GM21576 (cell line): ENCODE measurements around the gene FGF12.

ENCODE experiments used
- ATAC-seq: cut with Tn5 transposase; IDR thresholded peaks from one replicate; pipeline ENCODE4 v1.9.1; 2021; ENCODE audit warnings: mild to moderate bottlenecking, moderate library complexity; ENCODE audit not compliant: unreplicated experiment

Gene FGF12

GRCh38 chr3:192505731-192506130, 221.6 kb downstream of the FGF12 start:
- no peak for ATAC-seq

DNA sequence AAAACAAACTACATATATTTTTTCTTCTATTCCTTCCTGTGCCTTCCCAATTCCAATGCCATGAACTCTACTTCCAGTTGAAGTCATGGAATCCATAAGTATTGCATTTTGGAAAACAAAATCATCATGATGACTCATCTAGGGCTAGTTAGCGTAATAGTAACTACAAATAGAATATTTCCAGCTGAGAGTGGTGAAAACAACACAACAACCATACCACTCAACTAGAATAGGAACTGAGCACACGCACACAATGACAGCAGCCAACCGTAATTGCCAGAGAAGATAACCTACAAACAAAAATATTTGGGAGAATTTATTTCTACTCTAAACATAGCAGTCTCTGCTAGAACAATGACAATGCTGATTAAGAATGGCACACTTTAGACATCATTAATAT, 225.9 kb downstream of the FGF12 start:
- ATAC-seq, result no peak

- ATAC-seq, result no peak
These were observed 230.3 kb downstream of the FGF12 start for GRCh38 chr3:192496905-192497587.

DNA sequence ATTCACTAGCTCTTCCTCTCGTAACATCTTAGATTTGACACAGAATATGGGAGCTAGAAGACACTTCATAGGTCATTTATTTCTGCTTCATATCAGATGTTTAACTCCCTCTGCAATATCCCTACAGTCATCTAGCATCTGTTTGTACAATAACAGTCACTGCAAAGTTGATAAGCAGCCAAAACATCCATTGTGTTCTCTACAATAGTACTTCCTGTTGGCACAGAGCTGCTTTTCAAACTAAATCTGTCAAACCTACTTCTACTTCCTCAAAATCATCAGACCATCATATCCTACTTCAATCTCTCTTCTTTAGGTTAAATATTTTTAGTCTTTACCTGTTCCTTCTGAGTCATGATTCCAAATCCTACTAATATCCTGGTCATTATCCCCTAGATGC, 233.2 kb downstream of the FGF12 start:
- ATAC-seq, result peak; percentile 80

DNA sequence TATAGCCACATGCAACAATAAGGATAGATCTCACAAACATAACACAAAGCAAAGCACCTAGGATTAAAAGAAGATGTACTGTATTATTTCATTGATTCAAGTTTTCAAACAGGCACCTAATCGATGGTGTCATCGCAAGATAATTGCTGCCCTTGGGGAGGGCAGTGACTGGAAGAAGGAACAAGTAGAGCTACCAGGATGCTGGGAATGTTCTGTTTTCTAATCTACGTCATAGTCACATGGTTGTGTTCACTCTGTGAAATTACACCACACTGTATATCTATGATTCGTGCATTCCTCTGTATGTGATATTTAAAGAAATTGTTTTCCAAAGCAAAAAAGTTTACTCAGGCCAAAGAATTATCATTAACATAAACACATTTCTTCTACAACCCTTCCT, 236.6 kb downstream of the FGF12 start:
- ATAC-seq, result no peak

GRCh38 chr3:192489579-192489978, 237.8 kb downstream of the FGF12 start:
- ATAC-seq, result no peak

DNA sequence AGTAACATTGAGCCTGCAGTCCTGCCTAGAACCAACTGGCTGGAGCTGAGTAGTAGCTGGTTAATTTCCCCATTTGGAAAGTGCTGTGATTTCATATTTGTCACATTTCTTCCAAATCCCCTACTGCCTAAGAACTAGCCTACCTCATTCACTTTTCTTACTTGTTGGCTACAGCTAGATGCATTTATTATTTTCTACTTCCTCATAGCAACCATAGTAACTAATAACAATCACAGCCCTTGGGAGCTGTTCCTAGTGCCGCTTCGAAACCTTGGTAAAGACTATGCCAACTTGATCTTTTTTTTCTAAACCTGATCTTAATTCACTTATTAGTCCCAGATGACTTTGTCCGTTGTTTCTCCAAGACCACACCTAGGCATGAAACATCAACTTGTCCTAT, 240.3 kb downstream of the FGF12 start:
- ATAC-seq, result no peak

GRCh38 chr3:192482809-192483208, 244.5 kb downstream of the FGF12 start:
- ATAC-seq, result no peak

DNA sequence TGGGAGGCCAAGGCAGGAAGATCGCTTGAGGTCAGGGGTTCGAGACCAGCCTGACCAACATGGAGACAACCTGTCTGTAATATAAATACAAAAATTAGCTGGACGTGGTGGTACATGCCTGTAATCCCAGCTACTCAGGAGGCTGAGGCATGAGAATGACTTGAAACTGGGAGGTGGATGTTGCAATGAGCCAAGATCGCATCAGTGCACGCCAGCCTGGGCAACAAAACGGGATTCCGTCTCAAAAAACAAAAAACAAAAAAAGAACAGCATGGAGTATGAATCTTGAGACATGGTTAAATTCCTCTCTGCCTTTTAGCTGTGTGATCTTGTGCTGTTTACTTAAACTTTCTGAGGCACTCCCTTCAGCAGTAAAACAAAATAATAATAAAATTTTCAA, 244.9 kb downstream of the FGF12 start:
- no peak for ATAC-seq

DNA sequence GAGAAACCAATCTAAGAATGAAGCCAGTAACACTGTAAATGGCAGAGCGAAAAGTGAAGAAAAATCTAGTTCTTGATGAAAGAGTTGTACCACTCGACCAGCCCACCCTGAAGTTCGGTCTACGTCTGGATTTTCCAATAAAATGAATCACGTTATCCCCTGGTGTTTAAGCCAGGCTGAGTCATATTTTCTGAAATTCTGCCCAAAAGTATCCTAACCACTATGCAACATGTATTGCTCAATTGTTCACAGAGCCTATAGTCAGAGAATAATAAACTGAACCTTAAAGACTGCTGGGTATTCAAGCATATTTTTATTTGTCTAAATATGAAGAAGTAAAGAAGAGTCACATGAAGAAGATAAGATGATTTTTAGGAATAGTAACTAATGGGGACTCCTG, 245.7 kb downstream of the FGF12 start:
- no peak for ATAC-seq

DNA sequence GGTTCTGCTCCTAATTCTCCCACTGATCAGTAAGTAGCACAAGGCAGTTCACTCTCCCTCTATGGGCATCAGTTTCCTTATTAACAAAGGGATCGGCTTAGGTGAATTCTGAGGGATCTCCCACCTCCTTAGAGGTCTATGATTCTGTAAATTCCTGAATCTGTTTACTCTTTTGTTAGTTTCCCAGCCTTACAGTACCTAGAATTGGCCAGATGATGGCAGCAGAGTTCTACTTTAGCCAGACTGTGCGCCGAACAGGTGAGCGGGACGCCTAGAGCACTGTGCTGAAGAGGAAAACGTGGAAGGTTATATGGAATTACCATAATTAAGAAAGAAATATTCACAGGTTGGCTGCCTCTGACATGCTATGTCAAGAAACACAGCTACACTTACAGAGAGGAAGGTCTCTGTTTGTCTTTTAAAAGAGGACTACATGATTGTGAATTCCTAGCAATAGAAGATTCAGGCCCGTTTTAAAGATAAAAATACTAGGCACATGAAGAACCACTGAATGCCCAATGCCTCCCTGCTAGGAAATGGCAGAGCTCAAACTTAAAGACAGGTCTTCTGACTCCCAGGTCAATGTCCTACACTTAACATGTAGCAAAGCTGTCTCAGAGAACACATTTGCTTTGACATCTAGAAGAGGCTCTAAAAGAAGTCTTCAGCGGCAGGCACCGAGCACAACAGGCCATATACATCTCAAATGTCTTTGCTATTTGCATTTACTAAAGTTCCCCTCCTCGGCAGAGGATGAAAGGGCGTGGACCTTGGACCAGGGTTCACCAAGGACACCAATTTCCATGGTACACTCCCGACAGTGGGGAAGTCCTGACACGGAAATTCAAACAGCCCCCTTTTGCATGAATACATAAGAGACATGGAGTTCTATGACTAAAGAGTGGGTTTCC, 259.9 kb downstream of the FGF12 start:
- ATAC-seq, result peak; percentile 96

DNA sequence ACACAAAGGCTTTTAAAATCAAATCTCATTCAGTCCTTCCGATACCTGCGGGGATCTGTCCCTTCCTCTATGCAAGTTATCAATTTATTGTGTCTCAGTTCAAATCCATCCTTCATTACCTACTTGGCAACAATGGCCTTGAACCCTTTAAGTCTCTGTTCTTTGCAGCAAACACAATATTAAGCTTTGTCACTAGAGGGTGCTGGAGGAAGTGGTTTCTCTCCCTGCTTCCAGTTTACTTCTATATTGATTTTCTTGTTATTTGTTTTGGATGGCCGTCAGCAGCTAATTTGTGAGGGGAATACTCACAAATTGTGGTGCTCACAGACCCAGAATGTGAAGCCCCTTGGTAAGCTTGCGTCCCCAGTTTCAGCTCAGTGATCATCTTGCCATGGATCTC, 278.3 kb downstream of the FGF12 start:
- no peak for ATAC-seq

GRCh38 chr3:192445770-192446644, 281.3 kb downstream of the FGF12 start:
- no peak for ATAC-seq

DNA sequence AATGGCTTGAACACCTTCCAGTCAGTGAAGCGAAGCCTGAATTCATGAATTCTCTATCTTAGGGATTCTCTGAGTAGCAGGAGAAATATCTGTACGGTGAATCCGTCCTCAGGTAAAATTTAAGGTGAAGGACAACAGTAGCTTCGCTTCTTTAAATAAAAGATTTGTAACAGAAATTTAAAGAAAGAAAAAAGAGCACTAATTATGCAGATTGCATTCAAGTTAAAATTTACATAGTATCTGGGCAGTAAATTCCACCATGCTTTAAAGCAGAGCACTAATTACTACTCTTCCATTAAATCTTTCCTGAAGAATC, 282.6 kb downstream of the FGF12 start:
- ATAC-seq, result no peak

GRCh38 chr3:192444096-192444790, 283.1 kb downstream of the FGF12 start:
- peak; percentile 91 for ATAC-seq

DNA sequence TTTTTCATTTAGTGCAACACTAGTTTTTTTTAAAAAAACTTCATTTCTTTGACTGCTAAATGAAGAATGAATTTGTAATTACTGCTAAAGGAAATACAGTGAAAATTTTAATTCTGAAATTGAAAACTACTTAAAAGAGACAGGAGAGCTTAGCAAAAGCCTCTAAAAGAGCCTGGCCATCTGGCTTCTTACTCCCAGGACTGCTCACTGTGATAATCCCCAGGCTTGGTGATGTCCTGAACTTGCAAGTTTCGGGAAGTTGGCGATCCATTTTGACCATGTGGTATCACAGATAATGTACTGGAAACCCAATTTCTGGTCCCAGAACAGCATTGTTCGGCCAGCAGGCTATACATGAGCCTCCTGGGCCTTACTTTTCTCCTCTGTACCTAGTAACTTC, 292.1 kb downstream of the FGF12 start:
- ATAC-seq, result no peak

GRCh38 chr3:192434186-192434585, 293.2 kb downstream of the FGF12 start:
- ATAC-seq, result no peak

GRCh38 chr3:192433704-192434103, 293.6 kb downstream of the FGF12 start:
- ATAC-seq, result no peak

DNA sequence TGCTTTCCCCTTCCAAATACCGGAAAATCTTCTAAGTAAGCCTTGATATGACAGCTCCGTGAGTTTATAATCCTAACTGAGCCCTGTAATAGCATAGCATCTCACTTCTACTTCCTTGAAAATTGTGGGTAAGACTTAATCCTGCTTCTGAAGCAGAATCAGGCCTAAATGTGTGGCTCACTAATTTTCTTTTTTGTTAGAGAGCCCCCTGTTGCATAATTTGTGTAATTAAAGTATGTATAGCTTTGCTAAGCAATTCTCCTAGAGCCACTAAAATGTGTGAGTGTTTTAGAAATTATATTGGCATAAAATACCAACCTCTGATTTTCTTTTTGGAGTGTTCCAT, 304.4 kb downstream of the FGF12 start:
- ATAC-seq, result no peak

DNA sequence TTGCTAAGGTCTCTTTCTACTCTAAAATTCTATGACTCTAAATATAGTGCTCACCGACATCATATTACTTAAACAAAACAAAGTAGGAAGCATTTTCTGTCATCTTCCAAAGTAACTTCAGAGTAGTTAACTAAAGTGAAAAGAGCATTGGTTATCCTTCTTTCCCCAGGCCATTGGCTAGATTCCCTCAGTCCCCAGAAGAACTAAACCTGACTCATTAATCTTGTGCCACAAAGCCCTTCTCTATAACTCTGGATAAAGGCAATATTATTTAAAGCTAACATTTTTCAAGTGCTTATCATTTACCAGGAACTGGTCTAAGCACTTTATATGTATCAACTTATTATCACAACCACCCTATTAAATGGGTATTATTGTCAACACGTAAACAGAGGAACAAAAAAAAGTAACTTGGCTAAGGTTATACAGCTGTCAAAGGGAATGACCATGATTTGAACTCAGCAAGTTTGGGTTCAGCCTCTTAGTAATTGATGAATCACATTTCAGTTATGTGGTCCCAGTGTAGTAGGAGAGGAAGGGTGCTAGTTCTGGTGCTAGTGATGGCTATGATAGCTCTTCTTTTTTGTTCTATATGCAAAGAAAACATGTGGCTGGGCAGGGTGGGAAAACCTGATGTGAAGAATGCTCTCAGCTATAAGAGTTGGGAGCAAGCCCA, 304.9 kb downstream of the FGF12 start:
- ATAC-seq, result no peak
